Measurements from ENCODE around the gene DNA2.
A peak's percentile ranks its signal among the peaks of the same experiment; 100 is the strongest.
"Not testable (repeated sequence)": the region's sequence is repeated elsewhere in the genome, so short reads cannot be mapped to it uniquely, and the experiment has no call there.

DNA2 gene

DNA sequence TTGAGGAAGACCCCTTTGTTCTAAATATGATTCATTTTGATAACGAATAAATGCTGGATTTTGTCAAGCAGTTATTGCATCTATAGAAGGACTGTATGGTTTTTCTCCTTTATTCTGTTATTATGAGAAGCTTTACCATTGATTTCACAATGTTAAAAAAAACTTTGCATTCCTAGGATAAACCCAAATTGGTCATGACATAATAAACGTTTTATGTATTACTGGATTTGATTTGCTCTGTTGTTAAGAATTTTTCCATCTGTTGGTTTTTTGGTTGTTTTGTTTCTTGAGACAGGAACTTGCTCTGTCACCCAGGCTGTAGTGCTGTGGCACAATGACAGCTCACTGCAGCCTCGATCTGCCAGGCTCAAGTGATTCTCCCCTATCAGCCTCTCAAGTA is 2.2 kb upstream of the DNA2 start:
- Histone ChIP-seq H3K4me3 (ENCODE audit: low read depth, low read length) (no peak overlapping the region), H3K9me3 (ENCODE audit: severe bottlenecking) (no peaks in the 10 kb centered on the region), H3K27ac (no peak overlapping the region), H3K27me3 (ENCODE audit: insufficient read depth, low read depth, severe bottlenecking) (no peaks in the 10 kb centered on the region), H3K36me3 (peaks cover 15% of the 10 kb centered on the region)
- TF ChIP-seq, protein P1, sequence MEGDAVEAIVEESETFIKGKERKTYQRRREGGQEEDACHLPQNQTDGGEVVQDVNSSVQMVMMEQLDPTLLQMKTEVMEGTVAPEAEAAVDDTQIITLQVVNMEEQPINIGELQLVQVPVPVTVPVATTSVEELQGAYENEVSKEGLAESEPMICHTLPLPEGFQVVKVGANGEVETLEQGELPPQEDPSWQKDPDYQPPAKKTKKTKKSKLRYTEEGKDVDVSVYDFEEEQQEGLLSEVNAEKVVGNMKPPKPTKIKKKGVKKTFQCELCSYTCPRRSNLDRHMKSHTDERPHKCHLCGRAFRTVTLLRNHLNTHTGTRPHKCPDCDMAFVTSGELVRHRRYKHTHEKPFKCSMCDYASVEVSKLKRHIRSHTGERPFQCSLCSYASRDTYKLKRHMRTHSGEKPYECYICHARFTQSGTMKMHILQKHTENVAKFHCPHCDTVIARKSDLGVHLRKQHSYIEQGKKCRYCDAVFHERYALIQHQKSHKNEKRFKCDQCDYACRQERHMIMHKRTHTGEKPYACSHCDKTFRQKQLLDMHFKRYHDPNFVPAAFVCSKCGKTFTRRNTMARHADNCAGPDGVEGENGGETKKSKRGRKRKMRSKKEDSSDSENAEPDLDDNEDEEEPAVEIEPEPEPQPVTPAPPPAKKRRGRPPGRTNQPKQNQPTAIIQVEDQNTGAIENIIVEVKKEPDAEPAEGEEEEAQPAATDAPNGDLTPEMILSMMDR (IDR thresholded peaks at IDR 0.05; ENCODE audit: low read depth, low read length): no peak
- DNase-seq: no peak

DNA sequence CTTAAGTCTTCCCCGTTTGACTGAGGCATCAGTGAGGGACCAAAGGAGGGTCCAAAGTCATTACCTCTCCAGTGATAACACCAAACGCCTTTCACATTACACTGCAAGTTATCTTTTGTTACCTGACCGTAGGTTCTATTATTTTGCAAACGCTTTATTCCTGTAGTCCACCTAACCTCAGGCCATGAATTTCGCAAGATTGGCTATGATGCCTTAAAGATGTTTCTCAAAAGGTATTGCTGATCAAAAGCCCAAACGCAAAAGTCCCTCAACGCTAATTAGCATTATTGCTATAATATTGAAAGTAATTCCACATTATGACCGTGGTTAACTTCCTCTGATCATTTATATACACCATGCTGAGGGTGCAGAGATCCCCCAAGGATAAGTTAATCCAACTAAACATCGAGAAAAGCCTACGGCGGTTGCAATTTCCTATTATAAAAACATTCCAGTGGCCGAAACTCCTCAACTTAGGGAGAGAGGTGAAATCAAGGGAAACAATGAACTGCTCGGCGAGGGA is 649 bp downstream of the DNA2 start:
- TF ChIP-seq, protein P1 (IDR thresholded peaks at IDR 0.05; ENCODE audit: low read depth, low read length): no peak
- peaks cover 44% of the 10 kb centered on the region for H3K36me3 ChIP-seq
- H3K9me3 ChIP-seq (ENCODE audit: severe bottlenecking): no peaks in the 10 kb centered on the region
- H3K27me3 ChIP-seq (ENCODE audit: insufficient read depth, low read depth, severe bottlenecking): no peaks in the 10 kb centered on the region
- DNase-seq: no peak
- H3K27ac ChIP-seq: peak overlapping the region; percentile 97
- peak overlapping the region; percentile 96 for H3K4me3 ChIP-seq (ENCODE audit: low read depth, low read length)

DNA sequence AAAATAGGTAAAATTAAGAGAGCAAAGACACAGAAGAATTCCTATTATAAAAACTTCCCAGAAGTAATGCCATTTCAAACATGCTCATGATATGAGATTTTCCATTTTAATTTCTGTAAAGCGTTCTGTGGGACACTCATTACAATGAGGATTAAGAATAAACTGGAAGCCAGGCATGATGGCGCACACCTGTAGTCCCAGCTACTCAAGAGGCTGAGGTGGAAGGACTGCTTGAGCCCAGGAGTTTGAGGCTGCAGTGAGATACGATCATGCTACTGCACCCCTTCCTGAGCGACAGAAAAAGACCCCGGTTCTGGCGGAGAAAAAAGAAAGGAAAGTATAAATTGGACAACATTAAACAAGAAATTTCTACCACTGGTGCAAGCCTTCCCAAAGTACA is 1.5 kb downstream of the DNA2 start:
- Histone ChIP-seq H3K36me3 (peaks cover 53% of the 10 kb centered on the region), H3K27me3 (ENCODE audit: insufficient read depth, low read depth, severe bottlenecking) (no peaks in the 10 kb centered on the region), H3K27ac (peak overlapping the region; percentile 97), H3K9me3 (ENCODE audit: severe bottlenecking) (no peaks in the 10 kb centered on the region), H3K4me3 (ENCODE audit: low read depth, low read length) (peak overlapping the region; percentile 96)
- TF ChIP-seq, protein P1 (IDR thresholded peaks at IDR 0.05; ENCODE audit: low read depth, low read length): no peak
- DNase-seq: no peak

- H3K4me3 ChIP-seq (ENCODE audit: low read depth, low read length): no peak overlapping the region
- no peak for DNase-seq
- TF ChIP-seq, protein P1 (IDR thresholded peaks at IDR 0.05; ENCODE audit: low read depth, low read length): no peak
- H3K36me3 ChIP-seq: peaks cover 56% of the 10 kb centered on the region
- H3K9me3 ChIP-seq (ENCODE audit: severe bottlenecking): no peaks in the 10 kb centered on the region
- no peaks in the 10 kb centered on the region for H3K27me3 ChIP-seq (ENCODE audit: insufficient read depth, low read depth, severe bottlenecking)
- H3K27ac ChIP-seq: no peak overlapping the region; the same call in 1 of the 2 replicates
Observed at GRCh38 chr10:68469838-68470237, 1.9 kb downstream of the DNA2 start.

GRCh38 chr10:68464729-68465128 is 7.0 kb downstream of the DNA2 start:
- not testable (repeated sequence) for DNase-seq; H3K27ac ChIP-seq; H3K9me3 ChIP-seq (ENCODE audit: severe bottlenecking); H3K27me3 ChIP-seq (ENCODE audit: insufficient read depth, low read depth, severe bottlenecking); H3K4me3 ChIP-seq (ENCODE audit: low read depth, low read length)
- H3K36me3 ChIP-seq: peaks cover 94% of the 10 kb centered on the region

DNA sequence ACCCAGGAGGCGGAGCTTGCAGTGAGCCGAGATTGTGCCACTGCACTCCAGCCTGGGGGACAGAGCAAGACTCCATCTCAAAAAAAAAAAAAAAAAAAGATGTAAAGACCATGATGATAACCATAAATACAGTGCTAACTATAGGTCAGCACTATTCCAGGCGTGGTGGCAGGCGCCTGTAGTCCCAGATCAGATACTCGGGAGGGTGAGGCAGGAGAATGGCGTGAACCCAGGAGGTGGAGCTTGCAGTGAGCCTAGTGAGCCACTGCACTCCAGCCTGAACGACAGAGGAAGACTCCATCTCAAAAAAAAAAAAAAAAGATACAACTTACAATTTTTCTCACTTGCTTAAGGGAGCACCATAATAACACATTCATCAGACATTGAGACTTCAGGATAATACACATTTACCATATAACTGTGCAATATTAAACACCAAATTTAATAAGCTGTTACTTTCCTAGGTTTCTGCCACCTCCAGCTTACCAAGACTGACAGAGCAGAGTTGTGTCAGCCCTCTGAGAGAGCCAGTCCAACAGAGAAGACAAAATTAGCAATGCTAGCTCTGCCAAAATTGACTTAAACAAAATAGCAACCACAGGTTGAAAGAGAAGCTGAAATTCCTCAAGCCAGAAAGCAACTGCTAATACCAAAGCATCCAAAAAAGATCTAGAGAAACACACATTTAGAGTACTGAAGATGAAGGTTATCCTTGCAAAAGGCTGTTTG is 8.2 kb downstream of the DNA2 start:
- H3K4me3 ChIP-seq (ENCODE audit: low read depth, low read length): no peak overlapping the region
- H3K27me3 ChIP-seq (ENCODE audit: insufficient read depth, low read depth, severe bottlenecking): no peaks in the 10 kb centered on the region
- TF ChIP-seq, protein P1 (IDR thresholded peaks at IDR 0.05; ENCODE audit: low read depth, low read length): no peak
- no peak for DNase-seq
- H3K36me3 ChIP-seq: peaks cover 94% of the 10 kb centered on the region
- no peak overlapping the region for H3K27ac ChIP-seq
- H3K9me3 ChIP-seq (ENCODE audit: severe bottlenecking): no peaks in the 10 kb centered on the region

Measured in WERI-Rb-1 (cell line).